GM21447 (cell line): ENCODE results near the gene CPLX4.

ENCODE experiments used
- ATAC-seq: cut with Tn5 transposase; IDR thresholded peaks from one replicate; pipeline ENCODE4 v1.9.1; 2021; ENCODE audit not compliant: unreplicated experiment

CPLX4 gene

GRCh38 chr18:59308248-59308937 is 10.1 kb downstream of the CPLX4 start:
- peak; percentile 78 for ATAC-seq

DNA sequence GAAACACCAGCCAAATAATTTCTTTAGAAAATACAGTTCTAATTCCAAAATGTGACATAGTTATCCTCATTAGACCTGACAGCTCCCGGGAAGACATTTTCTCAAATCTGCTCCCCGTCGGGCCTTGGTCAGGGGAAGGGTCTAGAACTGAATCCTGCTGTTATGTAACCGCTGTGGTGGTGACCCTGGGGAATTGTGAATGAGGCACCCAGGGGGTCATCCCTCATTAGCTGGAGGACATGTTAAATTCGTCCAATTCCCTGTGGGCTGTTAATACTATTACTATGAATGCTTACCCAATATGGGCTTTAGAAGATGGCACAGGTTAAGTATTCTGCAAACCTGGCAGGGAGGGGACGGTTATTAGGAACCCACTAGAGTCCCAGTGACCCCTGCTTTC is 11.8 kb downstream of the CPLX4 start:
- no peak for ATAC-seq

GRCh38 chr18:59305295-59305694 is 13.2 kb downstream of the CPLX4 start:
- no peak for ATAC-seq

- ATAC-seq, result no peak
Measured at GRCh38 chr18:59303656-59304195, 14.7 kb downstream of the CPLX4 start.

- ATAC-seq, result no peak
Measured at GRCh38 chr18:59303006-59303405, 15.4 kb downstream of the CPLX4 start.

DNA sequence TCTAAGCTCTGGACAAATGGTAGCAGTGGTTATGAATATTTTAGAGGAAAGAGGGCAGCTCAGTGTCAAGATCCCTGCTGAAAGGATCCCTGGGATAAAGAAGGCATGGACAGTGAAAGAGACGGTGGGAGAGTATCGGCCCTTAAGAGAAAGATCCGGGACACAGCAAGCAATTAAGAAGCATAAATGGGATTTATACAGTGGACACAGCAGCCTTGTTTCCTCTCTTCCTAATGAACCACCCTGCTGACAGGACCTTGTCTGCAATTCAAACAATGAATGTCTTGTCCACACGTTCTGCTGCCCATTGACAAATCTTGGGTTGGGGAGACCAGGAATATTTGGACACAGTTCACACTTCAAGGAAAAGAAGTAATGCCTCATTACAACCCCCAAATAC is 16.5 kb downstream of the CPLX4 start:
- no peak for ATAC-seq

DNA sequence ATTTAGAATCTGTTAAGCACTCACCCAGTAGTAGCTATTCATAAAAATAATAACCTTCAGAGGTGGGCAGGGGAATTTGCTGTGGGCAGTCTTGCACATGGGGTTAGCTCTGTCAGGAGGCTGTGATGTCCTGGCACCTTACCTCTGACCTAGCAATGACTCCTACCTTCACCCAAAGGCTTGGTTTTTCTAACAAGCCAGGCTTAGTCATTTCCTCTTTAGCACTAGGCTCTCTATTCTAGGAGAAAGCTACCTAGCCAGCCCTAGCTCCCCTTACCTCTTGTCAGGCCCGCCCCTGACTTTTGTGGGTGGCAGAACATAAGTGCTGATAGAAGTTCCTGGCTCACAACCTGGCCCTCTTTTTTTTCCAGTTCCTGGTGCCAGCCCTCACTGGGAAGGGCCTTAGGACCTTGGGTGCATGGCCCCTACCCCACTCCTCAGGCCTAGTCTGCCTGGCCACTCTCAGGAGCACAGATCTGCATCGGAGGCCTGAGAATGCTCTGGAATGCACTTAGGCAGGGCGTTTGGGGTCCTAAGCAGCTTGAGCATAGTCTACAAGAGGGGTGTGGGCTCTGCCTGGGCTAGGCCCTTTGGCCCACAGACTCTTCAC is 17.7 kb downstream of the CPLX4 start:
- no peak for ATAC-seq

- no peak for ATAC-seq
Measured at GRCh38 chr18:59298871-59299270, 19.6 kb downstream of the CPLX4 start.

GRCh38 chr18:59293317-59293716 is 25.1 kb downstream of the CPLX4 start:
- ATAC-seq, result no peak

GRCh38 chr18:59286341-59286740 is 32.1 kb downstream of the CPLX4 start:
- ATAC-seq, result no peak

GRCh38 chr18:59282341-59282740 is 36.1 kb downstream of the CPLX4 start:
- no peak for ATAC-seq

- no peak for ATAC-seq
Measured at GRCh38 chr18:59279722-59280121, 38.7 kb downstream of the CPLX4 start.

- no peak for ATAC-seq
Measured at GRCh38 chr18:59279193-59279592, 39.3 kb downstream of the CPLX4 start.

DNA sequence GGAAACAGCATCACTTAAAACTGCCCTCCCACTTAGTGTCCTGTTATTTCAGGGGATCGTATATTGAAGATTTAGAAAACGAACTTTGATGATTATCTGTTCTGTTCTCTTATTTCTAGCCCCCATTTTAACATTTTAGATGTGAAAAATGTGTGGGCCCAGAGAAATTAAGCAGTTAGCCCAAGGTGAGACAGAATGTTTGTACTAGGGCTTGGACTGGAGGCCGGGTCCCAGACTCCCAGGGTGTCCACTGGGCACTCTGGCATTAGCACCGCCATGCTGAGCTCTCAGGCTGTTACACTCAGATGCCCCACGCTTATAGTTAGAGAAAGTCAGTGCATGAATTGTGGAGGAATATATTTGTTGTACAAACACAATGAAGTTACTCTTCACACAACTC is 39.7 kb downstream of the CPLX4 start:
- no peak for ATAC-seq

- ATAC-seq, result no peak
Measured at GRCh38 chr18:59276047-59276446, 42.4 kb downstream of the CPLX4 start.

DNA sequence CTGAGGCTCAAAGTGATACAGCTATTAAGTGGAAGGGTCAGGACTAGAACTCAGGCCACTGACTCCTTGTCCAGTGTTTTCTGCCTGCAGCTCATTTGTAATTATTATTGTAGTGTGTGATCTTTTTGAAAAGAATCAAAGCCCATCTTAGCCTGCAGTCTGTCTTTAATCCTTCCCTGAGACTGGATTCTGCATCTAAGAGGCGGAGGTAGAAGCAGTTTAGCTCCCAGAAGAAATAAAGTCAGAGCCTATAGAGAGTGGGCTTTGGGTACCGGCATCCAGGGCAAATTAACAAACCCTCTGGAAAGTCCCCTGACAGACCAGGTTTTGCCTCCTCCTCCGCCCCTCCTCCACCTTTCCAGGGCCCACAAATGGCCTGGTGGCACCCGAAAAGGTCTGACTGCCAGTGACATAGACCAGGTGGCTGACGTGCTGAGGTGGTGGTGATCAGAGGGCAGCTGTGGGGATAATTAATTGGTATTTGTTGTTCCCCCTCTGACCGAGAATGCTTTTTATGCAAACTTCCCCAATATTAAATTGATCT is 43.0 kb downstream of the CPLX4 start:
- ATAC-seq, result no peak

DNA sequence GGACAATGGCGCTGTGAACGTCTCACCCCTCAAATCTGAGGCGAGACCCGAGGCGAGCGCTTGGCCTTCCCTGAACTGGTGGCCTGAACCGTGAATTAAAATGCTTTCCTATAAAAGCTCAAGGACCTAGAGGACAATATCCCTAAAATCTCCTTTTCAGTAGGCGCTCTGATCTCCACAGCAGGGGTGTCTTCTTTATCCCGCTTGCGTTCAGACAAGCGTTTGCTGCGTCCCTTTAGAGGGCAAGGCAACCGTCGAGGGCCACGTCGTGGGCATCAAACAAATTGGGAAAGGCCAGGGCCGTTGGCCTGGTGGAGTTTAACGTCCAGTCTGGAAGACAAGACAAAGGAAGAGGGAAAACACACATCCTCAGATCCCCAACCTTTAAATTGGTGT is 43.9 kb downstream of the CPLX4 start:
- ATAC-seq, result no peak

DNA sequence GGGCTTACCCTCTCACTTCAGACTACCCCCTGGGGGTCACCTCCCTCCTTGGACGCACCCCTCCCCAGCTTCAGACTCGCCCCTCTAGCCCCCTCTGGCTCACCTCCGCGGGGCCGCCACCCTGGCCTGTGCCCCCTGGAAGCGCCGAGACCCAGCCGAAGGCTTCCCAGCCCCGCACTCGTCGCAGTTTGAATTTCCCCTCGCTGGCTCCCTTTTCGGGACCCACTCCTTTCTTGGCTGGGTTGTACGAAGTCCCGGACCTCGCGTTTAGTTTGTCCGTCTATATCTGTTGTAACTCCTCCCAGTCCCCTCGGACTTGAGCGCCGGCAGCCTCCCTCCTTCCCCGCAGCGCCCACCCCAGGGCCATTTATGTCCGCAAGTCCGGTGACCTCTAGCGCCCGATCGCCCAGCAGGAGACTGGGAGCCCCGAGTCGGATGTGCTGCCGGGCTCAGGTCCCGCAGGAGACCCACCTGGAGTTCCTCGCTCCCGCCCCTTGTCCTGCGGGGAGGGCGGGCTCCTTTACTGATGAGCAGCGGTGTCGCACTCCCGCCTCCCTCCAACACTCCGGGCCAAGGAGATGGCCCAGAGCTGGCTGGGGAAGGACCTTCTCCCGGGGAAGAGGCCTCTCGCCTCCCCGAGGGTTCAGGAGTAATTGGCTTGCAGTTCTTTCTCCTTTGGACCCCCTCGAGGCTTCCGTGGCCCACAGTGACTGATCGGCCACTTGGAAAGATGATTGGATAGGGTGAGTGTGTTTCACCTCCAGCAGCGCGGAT is 44.5 kb downstream of the CPLX4 start:
- no peak for ATAC-seq

GRCh38 chr18:59272891-59273758 is 45.3 kb downstream of the CPLX4 start, which contains the start of gene RAX:
Gene RAX (minus strand): TSS chr18:59273454. CDS start chr18:59273206, 248 bp downstream.
- ATAC-seq, result no peak

GRCh38 chr18:59272221-59272888 is 46.1 kb downstream of the CPLX4 start:
- ATAC-seq, result no peak
